ENCODE data around the gene ACTN3.

DNA sequence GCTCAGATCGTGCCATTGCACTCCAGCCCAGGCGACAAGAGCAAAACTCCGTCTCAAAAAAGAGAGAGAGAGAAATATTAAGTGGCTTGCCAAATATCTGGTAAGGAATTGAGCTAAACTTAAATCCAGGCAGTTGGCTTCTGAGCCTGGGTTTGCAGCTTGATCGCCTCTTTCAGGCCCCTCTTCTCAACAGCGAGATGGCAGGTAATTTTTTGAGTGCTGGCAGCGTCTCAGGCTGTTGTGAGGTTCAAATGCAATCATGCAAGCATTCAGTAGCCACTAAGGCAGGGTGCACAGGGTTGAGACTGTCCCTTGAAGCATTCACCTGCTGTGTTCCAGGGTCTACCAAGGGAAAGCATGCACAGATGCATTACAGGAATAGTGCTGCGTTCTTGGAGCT, 22.4 kb downstream of the ACTN3 start:
- TF ChIP-seq TAF1 (IDR thresholded peaks at IDR 0.05; ENCODE audit: borderline replicate concordance, low read depth, low read length) (no peak), POLR2A (IDR thresholded peaks at IDR 0.05; ENCODE audit: low read depth, low read length) (no peak)

All from GM12892 (cell line).